ENCODE measurements around the gene CACNG5. TPM values are rescaled to one million over a fixed set of nuclear protein-coding genes. Genes with fewer than 3 reads are reported as not detected.

CACNG5 gene
- total RNA-seq, 1 donor from 2014 or later = not detected

DNA sequence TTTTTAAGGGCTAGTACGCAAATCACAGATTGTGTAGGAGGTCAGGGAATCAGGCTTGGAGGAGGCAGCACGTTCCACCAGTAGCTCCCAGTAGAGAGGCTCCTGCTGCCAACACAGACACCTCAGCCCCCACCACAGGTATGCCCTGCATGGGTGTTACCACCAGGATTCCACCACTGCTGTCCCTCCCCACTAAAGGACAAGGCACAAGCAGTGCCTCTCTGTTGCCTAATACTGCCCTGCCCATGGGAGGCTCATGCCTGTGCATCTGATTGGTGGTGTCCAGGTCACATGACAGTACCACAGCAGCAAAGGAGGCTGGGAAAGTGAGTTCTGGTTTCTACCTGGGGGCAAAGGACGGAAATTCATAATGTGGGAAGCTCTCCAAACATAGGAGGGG, 96.0 kb downstream of the CACNG5 start:
- H3K4me1 Mint-ChIP-seq (ENCODE audit: unreplicated experiment) = no peaks in the 10 kb centered on the region
- H3K4me3 Mint-ChIP-seq (ENCODE audit: unreplicated experiment) = no peak overlapping the region
- H3K9me3 Mint-ChIP-seq (ENCODE audit: unreplicated experiment) = peaks cover 2% of the 10 kb centered on the region
- no peaks in the 10 kb centered on the region for H3K36me3 Mint-ChIP-seq (ENCODE audit: low read depth, unreplicated experiment)
- DNase-seq (ENCODE audit: low spot score) = no peak
- peaks cover under 1% of the 10 kb centered on the region for H3K27me3 Mint-ChIP-seq (ENCODE audit: unreplicated experiment)
- no peak overlapping the region for H3K27ac Mint-ChIP-seq (ENCODE audit: unreplicated experiment)
- TF ChIP-seq, protein P1, sequence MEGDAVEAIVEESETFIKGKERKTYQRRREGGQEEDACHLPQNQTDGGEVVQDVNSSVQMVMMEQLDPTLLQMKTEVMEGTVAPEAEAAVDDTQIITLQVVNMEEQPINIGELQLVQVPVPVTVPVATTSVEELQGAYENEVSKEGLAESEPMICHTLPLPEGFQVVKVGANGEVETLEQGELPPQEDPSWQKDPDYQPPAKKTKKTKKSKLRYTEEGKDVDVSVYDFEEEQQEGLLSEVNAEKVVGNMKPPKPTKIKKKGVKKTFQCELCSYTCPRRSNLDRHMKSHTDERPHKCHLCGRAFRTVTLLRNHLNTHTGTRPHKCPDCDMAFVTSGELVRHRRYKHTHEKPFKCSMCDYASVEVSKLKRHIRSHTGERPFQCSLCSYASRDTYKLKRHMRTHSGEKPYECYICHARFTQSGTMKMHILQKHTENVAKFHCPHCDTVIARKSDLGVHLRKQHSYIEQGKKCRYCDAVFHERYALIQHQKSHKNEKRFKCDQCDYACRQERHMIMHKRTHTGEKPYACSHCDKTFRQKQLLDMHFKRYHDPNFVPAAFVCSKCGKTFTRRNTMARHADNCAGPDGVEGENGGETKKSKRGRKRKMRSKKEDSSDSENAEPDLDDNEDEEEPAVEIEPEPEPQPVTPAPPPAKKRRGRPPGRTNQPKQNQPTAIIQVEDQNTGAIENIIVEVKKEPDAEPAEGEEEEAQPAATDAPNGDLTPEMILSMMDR (IDR thresholded peaks at IDR 0.05; ENCODE audit: unreplicated experiment) = no peak

DNA sequence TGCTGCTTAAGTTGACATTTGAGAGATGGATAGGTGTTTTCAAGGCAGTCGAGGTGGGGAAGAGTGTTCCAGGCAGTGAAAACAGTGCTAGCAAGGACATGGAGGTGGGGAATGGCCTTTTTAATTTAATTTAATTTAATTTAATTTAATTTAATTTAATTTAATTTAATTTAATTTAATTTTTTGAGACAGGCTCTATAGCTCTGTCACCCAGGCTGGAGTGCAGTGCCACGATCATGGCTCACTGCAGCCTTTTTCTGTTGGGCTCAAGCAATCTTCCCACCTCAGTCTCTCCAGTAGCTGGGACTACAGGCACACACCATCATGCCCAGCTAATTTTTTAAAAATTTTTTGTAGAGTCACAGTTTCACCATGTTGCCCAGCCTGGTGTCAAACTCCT, 97.4 kb downstream of the CACNG5 start:
- Mint-ChIP-seq H3K4me3 (ENCODE audit: unreplicated experiment) (no peak overlapping the region), H3K4me1 (ENCODE audit: unreplicated experiment) (no peaks in the 10 kb centered on the region), H3K9me3 (ENCODE audit: unreplicated experiment) (peaks cover 5% of the 10 kb centered on the region), H3K27ac (ENCODE audit: unreplicated experiment) (no peak overlapping the region), H3K27me3 (ENCODE audit: unreplicated experiment) (no peaks in the 10 kb centered on the region), H3K36me3 (ENCODE audit: low read depth, unreplicated experiment) (no peaks in the 10 kb centered on the region)
- TF ChIP-seq, protein P1 (IDR thresholded peaks at IDR 0.05; ENCODE audit: unreplicated experiment) = no peak
- no peak for DNase-seq (ENCODE audit: low spot score)

DNA sequence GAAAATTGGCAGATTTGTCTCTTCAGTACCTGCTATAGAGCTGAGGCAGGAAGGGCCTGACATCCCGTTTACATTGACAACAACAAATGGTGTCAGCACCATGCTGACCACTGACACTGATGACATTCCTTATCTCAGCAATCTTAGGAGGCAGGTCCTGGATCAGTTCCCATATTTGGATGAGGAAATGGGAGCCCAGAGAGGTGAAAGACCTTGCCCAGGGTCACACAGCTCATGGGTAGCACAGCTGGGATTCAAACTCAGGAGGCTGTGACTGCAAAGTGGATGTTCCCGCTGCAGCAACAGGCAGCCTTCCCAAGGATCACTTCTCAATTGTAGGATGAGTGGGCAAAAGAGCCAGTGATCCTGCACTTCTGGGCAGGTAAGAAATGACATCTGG, 99.1 kb downstream of the CACNG5 start:
- DNase-seq (ENCODE audit: low spot score) = no peak
- Mint-ChIP-seq H3K36me3 (ENCODE audit: low read depth, unreplicated experiment) (peaks cover 9% of the 10 kb centered on the region), H3K4me3 (ENCODE audit: unreplicated experiment) (no peak overlapping the region), H3K4me1 (ENCODE audit: unreplicated experiment) (no peaks in the 10 kb centered on the region), H3K9me3 (ENCODE audit: unreplicated experiment) (peaks cover 10% of the 10 kb centered on the region), H3K27ac (ENCODE audit: unreplicated experiment) (no peak overlapping the region), H3K27me3 (ENCODE audit: unreplicated experiment) (peaks cover 6% of the 10 kb centered on the region)
- TF ChIP-seq, protein P1 (IDR thresholded peaks at IDR 0.05; ENCODE audit: unreplicated experiment) = no peak

Small RNAs within 50 kb of the gene (microRNA-seq; reads per million reads assigned to microRNA genes)
- gene MIR634 (ENCODE audit: unreplicated experiment) = not detected

Other genes with a start within 250 kb of the CACNG5 start
- 0.33 TPM for gene CACNG4, start 129.6 kb downstream of the CACNG5 start, total RNA-seq (ENCODE audit: unreplicated experiment)
- gene CACNG1, start 209.4 kb downstream of the CACNG5 start, total RNA-seq (ENCODE audit: unreplicated experiment) = not detected

Data from endothelial cell (in vitro differentiated cells).